Measurements from ENCODE around the gene MPRIP. TPM values are rescaled to one million over a fixed set of nuclear protein-coding genes. Genes with fewer than 3 reads are reported as not detected.

MPRIP gene
- total and polyA plus RNA-seq, 2 of the 13 experiments (the other 11 are each of a cell fraction or from before 2014, with no cell fraction given): 50.2 to 52.4 TPM

DNA sequence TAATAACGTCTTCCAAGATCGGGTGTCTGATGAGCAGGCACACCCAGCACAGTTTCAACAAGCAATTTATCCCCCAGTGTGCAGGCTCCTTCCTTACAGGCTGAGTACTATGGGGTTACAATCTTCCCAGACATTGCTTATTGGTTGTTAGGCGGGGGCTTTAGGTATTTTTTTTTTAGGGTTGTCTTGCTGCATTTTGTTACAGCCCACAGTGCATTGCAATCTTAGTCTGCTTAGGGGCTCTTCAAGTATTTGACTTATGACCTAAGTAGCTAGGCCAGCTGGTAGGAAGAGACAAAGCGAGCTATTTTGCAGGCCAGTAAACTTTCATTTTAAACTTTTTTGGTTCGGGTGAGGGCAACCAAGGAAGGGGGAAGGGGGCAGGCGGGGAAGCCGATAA is 158.1 kb downstream of the MPRIP start:
- ATAC-seq (no peak), FAIRE-seq (no peak), DNase-seq (ENCODE audit: low spot score) (no peak)
- Histone ChIP-seq H3K9ac (ENCODE audit: insufficient read depth, low read depth, low read length) (no peak overlapping the region), H3K27ac (ENCODE audit: extremely low read length, insufficient read depth, low read length) (no peak overlapping the region), H3K9me3 (ENCODE audit: low read length) (no peaks in the 10 kb centered on the region), H3K27me3 (ENCODE audit: control insufficient read depth in 1 of 2, insufficient read depth in 2 of 2, low read length in 2 of 2) (no peaks in the 10 kb centered on the region; a peak in 1 of 5 replicates), H3K4me3 (replicated peaks in 1 of 3; ENCODE audit: insufficient read depth in 1 of 3, low read depth in 2 of 3, low read length in 3 of 3) (no peak overlapping the region), H3K4me2 (ENCODE audit: low read depth, low read length) (no peak overlapping the region), H4K20me1 (ENCODE audit: insufficient read depth, low read length) (no peaks in the 10 kb centered on the region), H3K4me1 (ENCODE audit: insufficient read depth, low read length) (peaks cover 20% of the 10 kb centered on the region), H3K79me2 (ENCODE audit: insufficient read depth, low read length) (peaks cover 23% of the 10 kb centered on the region), H2AFZ (ENCODE audit: low read length) (no peak overlapping the region), H3K36me3 (replicated peaks in 1 of 2; ENCODE audit: control insufficient read depth in 1 of 2, insufficient read depth in 2 of 2, low read length in 2 of 2) (peaks cover 13 to 22% of the 10 kb centered on the region in 2 experiments; a peak in 4 of 5 replicates)
- intact Hi-C loops (cut with micrococcal nuclease; ENCODE audit: unreplicated experiment) (loop anchor here (10.0 kb wide), 1 partner anchor 114 kb away; no protein-coding TSS in a partner anchor), in situ Hi-C loops (cut with HindIII; ENCODE audit: extremely low pct_ligation_motif_present, low pct_unique_long_range_greater_than_20kb) (no loop called here)
- ChIA-PET CTCF (ENCODE audit: low intra/inter-chr PET ratio, low total read pairs) (no interaction called here), POLR2A (no interaction called here)
- no peak for TF ChIP-seq XRCC5 (optimal IDR thresholded peaks at IDR 0.05; ENCODE audit: low read length)
- TF ChIP-seq, protein P1, sequence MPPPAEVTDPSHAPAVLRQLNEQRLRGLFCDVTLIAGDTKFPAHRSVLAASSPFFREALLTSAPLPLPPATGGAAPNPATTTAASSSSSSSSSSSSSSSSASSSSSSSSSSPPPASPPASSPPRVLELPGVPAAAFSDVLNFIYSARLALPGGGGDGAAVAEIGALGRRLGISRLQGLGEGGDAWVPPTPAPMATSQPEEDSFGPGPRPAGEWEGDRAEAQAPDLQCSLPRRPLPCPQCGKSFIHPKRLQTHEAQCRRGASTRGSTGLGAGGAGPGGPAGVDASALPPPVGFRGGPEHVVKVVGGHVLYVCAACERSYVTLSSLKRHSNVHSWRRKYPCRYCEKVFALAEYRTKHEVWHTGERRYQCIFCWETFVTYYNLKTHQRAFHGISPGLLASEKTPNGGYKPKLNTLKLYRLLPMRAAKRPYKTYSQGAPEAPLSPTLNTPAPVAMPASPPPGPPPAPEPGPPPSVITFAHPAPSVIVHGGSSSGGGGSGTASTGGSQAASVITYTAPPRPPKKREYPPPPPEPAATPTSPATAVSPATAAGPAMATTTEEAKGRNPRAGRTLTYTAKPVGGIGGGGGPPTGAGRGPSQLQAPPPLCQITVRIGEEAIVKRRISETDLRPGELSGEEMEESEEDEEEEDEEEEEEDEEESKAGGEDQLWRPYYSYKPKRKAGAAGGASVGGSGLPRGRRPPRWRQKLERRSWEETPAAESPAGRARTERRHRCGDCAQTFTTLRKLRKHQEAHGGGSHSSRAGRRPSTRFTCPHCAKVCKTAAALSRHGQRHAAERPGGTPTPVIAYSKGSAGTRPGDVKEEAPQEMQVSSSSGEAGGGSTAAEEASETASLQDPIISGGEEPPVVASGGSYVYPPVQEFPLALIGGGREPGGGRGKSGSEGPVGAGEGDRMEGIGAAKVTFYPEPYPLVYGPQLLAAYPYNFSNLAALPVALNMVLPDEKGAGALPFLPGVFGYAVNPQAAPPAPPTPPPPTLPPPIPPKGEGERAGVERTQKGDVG (CRISPR knock-in tag; IDR thresholded peaks at IDR 0.05; ENCODE audit: borderline replicate concordance): no peak
- TF ChIP-seq ZNF589 (CRISPR knock-in tag; conservative IDR thresholded peaks at IDR 0.05): no peak
- no peak for TF ChIP-seq STAG1 (CRISPR knock-in tag; IDR thresholded peaks at IDR 0.05)
- no peak for TF ChIP-seq ZBTB3 (CRISPR knock-in tag; IDR thresholded peaks at IDR 0.05; ENCODE audit: borderline replicate concordance, low read depth)
- TF ChIP-seq EHMT2 (IDR thresholded peaks at IDR 0.05; ENCODE audit: borderline replicate concordance, low read depth, low read length): no peak
- TF ChIP-seq TBL1XR1 (IDR thresholded peaks at IDR 0.05; ENCODE audit: borderline replicate concordance, low read length, partially characterized antibody): no peak
- no peak for TF ChIP-seq SIN3B (IDR thresholded peaks at IDR 0.05; ENCODE audit: low read length)
- TF ChIP-seq MEIS1 (CRISPR knock-in tag; IDR thresholded peaks at IDR 0.05; ENCODE audit: borderline replicate concordance): no peak
- no peak for TF ChIP-seq SALL1 (CRISPR knock-in tag; IDR thresholded peaks at IDR 0.05)
- TF ChIP-seq, protein P2, sequence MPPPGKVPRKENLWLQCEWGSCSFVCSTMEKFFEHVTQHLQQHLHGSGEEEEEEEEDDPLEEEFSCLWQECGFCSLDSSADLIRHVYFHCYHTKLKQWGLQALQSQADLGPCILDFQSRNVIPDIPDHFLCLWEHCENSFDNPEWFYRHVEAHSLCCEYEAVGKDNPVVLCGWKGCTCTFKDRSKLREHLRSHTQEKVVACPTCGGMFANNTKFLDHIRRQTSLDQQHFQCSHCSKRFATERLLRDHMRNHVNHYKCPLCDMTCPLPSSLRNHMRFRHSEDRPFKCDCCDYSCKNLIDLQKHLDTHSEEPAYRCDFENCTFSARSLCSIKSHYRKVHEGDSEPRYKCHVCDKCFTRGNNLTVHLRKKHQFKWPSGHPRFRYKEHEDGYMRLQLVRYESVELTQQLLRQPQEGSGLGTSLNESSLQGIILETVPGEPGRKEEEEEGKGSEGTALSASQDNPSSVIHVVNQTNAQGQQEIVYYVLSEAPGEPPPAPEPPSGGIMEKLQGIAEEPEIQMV (CRISPR knock-in tag; IDR thresholded peaks at IDR 0.05; ENCODE audit: low read depth): no peak
- TF ChIP-seq, protein P3, sequence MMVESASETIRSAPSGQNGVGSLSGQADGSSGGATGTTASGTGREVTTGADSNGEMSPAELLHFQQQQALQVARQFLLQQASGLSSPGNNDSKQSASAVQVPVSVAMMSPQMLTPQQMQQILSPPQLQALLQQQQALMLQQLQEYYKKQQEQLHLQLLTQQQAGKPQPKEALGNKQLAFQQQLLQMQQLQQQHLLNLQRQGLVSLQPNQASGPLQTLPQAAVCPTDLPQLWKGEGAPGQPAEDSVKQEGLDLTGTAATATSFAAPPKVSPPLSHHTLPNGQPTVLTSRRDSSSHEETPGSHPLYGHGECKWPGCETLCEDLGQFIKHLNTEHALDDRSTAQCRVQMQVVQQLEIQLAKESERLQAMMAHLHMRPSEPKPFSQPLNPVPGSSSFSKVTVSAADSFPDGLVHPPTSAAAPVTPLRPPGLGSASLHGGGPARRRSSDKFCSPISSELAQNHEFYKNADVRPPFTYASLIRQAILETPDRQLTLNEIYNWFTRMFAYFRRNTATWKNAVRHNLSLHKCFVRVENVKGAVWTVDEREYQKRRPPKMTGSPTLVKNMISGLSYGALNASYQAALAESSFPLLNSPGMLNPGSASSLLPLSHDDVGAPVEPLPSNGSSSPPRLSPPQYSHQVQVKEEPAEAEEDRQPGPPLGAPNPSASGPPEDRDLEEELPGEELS (CRISPR knock-in tag; IDR thresholded peaks at IDR 0.05): no peak
- no peak for TF ChIP-seq ISL2 (CRISPR knock-in tag; IDR thresholded peaks at IDR 0.05)
- no peak for TF ChIP-seq JDP2 (CRISPR knock-in tag; IDR thresholded peaks at IDR 0.05; ENCODE audit: borderline replicate concordance)
- TF ChIP-seq, protein P4, sequence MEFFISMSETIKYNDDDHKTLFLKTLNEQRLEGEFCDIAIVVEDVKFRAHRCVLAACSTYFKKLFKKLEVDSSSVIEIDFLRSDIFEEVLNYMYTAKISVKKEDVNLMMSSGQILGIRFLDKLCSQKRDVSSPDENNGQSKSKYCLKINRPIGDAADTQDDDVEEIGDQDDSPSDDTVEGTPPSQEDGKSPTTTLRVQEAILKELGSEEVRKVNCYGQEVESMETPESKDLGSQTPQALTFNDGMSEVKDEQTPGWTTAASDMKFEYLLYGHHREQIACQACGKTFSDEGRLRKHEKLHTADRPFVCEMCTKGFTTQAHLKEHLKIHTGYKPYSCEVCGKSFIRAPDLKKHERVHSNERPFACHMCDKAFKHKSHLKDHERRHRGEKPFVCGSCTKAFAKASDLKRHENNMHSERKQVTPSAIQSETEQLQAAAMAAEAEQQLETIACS (CRISPR knock-in tag; IDR thresholded peaks at IDR 0.05): no peak
- TF ChIP-seq CBFB (CRISPR knock-in tag; IDR thresholded peaks at IDR 0.05): no peak
- no TSS peak for BruUV-seq (replicated peaks)
- 94% methylated on average over 7 of the region's 7 CpGs for WGBS (ENCODE audit: low lambda C conversion rate)
